ENCODE measurements around the gene TCF7L1. TPM values are rescaled to one million over a fixed set of nuclear protein-coding genes. Genes with fewer than 3 reads are reported as not detected.
"Not testable (repeated sequence)": the region's sequence is repeated elsewhere in the genome, so short reads cannot be mapped to it uniquely, and the experiment has no call there.

Gene TCF7L1
- total RNA-seq, 1 donor from 2014 or later = 10.3 TPM

- no peaks in the 10 kb centered on the region for H3K36me3 ChIP-seq
- no peak for DNase-seq (ENCODE audit: low spot score in 2 of 2)
- no peak overlapping the region for H3K27ac ChIP-seq
- no peaks in the 10 kb centered on the region for H3K27me3 ChIP-seq
- no peaks in the 10 kb centered on the region for H3K9me3 ChIP-seq
- H3K4me3 ChIP-seq = no peak overlapping the region
- intact Hi-C loops (cut with DNase I) = no loop called here
- peaks cover 0 to 24% of the 10 kb centered on the region in 2 donors for H3K4me1 ChIP-seq
- no peak for TF ChIP-seq CTCF (IDR thresholded peaks at IDR 0.05)
These were observed 76.7 kb downstream of the TCF7L1 start for GRCh38 chr2:85209887-85210286.

- Histone ChIP-seq H3K4me1 (peaks cover 6 to 30% of the 10 kb centered on the region in 2 donors), H3K9me3 (no peaks in the 10 kb centered on the region), H3K4me3 (no peak overlapping the region), H3K27ac (no peak overlapping the region), H3K27me3 (no peaks in the 10 kb centered on the region), H3K36me3 (no peaks in the 10 kb centered on the region)
- no peak for DNase-seq (ENCODE audit: low spot score in 2 of 2)
- TF ChIP-seq CTCF (IDR thresholded peaks at IDR 0.05) = no peak
- intact Hi-C loops (cut with DNase I) = no loop called here
These were observed 77.3 kb downstream of the TCF7L1 start for GRCh38 chr2:85210511-85210910.

GRCh38 chr2:85211606-85212005, 78.4 kb downstream of the TCF7L1 start:
- not testable (repeated sequence) for H3K27ac ChIP-seq

GRCh38 chr2:85212841-85213240, 79.6 kb downstream of the TCF7L1 start:
- H3K4me1 ChIP-seq = peaks cover 6 to 35% of the 10 kb centered on the region in 2 donors
- peak in 1 of 2 donors; percentile 40 for DNase-seq (ENCODE audit: low spot score in 2 of 2)
- no peak overlapping the region for H3K27ac ChIP-seq

More at GRCh38 chr2:85211606-85212005, 78.4 kb downstream of the TCF7L1 start:
- H3K27me3 ChIP-seq; H3K36me3 ChIP-seq; H3K4me3 ChIP-seq; intact Hi-C loops (cut with DNase I); H3K9me3 ChIP-seq; DNase-seq (ENCODE audit: low spot score in 2 of 2): not testable (repeated sequence)
- peaks cover 6 to 35% of the 10 kb centered on the region in 2 donors for H3K4me1 ChIP-seq

GRCh38 chr2:85213404-85213803, 80.2 kb downstream of the TCF7L1 start:
- H3K27ac ChIP-seq = no peak overlapping the region
- H3K4me1 ChIP-seq = peaks cover 6 to 35% of the 10 kb centered on the region in 2 donors
- H3K36me3 ChIP-seq = no peaks in the 10 kb centered on the region
- H3K4me3 ChIP-seq = no peak overlapping the region
- H3K27me3 ChIP-seq = no peaks in the 10 kb centered on the region
- TF ChIP-seq CTCF (IDR thresholded peaks at IDR 0.05) = no peak
- DNase-seq (ENCODE audit: low spot score in 2 of 2) = peak in 1 of 2 donors; percentile 46
- intact Hi-C loops (cut with DNase I) = no loop called here
- H3K9me3 ChIP-seq = no peaks in the 10 kb centered on the region

More at GRCh38 chr2:85212841-85213240, 79.6 kb downstream of the TCF7L1 start:
- intact Hi-C loops (cut with DNase I) = no loop called here
- H3K4me3 ChIP-seq = no peak overlapping the region
- H3K27me3 ChIP-seq = no peaks in the 10 kb centered on the region
- H3K9me3 ChIP-seq = no peaks in the 10 kb centered on the region
- H3K36me3 ChIP-seq = no peaks in the 10 kb centered on the region
- TF ChIP-seq CTCF (IDR thresholded peaks at IDR 0.05) = no peak

- no peaks in the 10 kb centered on the region for H3K36me3 ChIP-seq
- DNase-seq (ENCODE audit: low spot score in 2 of 2) = peak in 1 of 2 donors; percentile 55
- no peaks in the 10 kb centered on the region for H3K9me3 ChIP-seq
- H3K4me1 ChIP-seq = peaks cover 6 to 35% of the 10 kb centered on the region in 2 donors
- H3K27me3 ChIP-seq = no peaks in the 10 kb centered on the region
- intact Hi-C loops (cut with DNase I) = no loop called here
- TF ChIP-seq CTCF (IDR thresholded peaks at IDR 0.05) = no peak
- no peak overlapping the region for H3K4me3 ChIP-seq
- no peak overlapping the region for H3K27ac ChIP-seq
These were observed 80.8 kb downstream of the TCF7L1 start for GRCh38 chr2:85213901-85214512.
